HG03354 (cell line): Measurements from ENCODE around the gene SECISBP2.

Experiments
- ATAC-seq: cut with Tn5 transposase; IDR thresholded peaks from one replicate; pipeline ENCODE4 v1.9.1; 2021; ENCODE audit warnings: mild to moderate bottlenecking; ENCODE audit not compliant: unreplicated experiment, poor library complexity, severe bottlenecking

SECISBP2 gene

DNA sequence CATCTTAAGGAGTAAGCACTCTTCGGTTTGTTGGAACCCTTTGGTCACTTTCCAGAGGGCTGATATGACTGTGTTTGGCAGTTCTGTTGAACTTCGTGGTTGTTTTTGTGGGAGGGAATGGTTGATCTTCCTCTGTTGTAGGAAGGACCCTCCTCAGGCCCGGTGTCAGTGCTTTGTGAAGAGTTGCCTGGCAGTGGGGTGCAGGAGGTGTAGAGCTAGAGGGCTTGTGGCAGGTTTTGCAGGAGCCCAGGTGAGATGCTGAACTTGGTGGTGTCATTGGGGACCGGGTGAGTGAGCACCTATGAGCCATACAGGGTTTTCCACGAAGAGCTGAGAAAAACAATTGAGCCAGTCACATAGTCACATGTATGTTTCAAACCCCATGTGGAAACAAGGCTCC lies 27.2 kb downstream of the SECISBP2 start:
- no peak for ATAC-seq

DNA sequence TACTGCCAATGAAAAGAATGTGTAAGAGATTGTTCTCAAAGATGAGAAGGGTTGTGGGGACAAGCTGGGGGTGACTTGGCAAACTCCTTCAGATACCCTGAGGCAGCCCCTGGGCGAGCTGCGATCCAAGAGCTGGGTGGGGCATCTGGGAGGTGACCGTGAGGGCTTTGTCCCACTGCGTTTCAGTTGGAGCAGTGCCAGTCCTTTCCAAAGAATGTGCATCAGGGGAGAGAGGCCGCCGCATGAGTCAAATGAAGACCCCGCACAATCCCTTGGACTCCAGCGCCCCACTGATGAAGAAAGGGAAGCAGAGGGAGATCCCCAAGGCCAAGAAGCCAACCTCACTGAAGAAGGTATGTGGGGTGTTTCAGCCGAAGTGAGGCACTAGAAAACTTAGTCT lies 28.4 kb downstream of the SECISBP2 start:
- no peak for ATAC-seq

GRCh38 chr9:89347651-89348050 lies 29.4 kb downstream of the SECISBP2 start:
- no peak for ATAC-seq

DNA sequence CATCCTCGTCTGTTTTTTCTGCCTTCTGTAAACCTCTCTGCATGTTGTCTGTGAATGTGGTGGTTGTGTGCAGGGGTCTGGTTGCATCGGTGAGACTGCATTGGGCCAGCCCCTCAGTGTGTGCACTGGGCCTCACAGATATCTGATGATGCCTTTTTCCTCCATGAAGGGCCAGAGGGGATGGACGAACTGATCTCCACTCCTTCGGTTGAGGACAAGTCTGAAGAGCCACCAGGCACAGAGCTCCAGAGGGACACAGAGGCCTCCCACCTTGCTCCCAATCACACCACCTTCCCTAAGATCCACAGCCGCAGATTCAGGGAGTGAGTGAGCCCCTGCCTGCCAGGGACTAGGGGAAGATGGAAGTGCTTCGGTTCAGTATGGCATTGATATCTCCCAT lies 31.3 kb downstream of the SECISBP2 start:
- ATAC-seq, result no peak

DNA sequence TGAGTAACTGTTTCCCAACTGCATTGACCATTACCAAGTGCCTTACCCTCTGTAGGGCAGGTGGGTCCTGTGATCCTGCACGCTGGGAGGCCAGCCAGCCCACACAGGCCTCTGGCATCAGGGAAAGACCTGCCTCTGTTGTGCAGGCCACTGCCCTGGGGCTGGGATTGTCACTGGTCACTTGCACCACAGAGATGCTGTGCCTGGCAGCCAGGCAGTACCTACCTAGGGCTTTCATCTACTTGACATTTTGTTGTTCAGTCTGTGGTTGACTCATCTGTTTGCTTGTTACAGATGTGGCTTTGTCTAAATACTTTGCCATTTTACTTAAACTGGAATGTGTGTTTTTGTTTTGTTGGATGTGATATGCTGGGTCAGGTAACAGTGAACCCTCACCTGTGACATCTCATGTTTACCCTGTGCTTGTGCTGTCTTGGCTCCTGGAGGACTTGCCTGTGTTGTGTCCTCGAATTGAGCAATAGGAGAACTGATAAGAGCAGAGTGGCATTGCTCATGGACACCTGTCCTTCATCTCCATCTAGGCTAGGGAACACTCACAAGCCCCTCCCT lies 32.8 kb downstream of the SECISBP2 start:
- no peak for ATAC-seq

DNA sequence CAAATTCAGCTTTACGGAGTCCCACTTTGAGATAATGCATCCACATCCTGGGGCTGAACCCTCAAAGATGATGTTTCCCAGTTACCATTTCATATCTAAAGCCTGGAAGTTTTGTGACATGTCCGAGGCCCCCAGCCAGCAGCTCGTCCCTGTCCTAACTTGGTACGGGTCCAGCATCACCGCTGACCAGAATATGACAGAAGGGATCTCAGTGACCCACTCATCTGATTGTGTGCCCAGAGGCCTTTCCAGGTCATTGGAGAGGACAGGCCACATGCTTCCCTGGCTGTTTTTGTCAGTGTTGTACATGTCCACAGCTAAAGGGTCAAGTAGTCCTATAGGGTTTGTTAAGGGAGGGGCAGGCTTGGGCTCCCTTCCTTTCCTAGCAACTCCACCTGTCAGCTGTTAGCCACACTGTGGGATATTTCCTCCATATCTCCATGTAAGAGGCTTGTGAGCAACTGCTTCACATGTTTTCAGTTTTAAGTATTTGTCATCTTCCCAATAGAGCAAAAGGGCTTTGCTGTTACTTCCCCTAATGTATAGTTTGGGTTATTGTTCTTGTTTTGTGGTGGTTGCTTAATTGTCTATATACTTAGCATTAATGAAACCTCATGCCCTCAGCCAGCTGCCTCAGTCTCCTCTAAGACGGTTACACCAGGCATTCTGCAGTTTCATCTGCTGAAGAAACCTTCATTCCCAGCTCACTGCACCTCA lies 33.4 kb downstream of the SECISBP2 start:
- ATAC-seq, result no peak

- no peak for ATAC-seq
Observed at GRCh38 chr9:89352451-89352850, 34.2 kb downstream of the SECISBP2 start.

DNA sequence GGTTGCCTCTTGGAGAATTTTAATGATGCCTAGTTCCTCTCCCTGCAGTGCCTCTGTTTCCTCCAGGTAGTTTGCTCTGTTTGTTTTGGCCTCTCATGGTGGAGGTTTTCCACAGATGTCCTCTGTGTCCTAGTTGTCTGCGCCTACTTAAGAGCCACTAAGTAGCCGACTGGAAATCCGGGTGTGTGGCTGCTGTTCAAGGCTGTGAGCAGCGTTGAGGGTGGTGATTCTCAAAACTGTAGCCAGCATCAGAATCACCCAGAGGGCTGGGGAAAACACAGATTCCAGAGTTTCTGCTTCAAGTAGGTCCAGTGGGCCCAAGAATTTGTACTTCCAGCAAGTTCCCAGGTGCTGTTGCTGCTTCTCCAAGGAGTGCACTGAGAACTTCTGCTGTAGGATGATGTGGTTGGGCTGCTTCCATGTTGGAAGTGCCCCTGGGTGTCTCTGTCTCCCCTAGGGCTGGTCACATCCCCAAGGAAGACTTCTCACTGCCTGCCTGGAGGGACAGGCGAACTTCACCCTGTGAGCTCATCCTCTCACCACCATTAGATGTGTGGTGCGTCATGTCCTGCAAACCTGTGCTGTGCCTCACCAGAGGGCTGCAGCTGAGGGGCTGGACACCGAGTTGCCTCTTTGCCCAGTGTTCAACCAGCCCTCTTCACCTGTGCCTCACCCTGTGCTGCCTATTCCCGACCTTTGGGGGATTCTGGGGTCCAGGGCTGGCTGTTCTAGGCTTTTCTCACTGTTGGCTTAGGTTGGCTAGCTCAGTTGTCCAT lies 34.8 kb downstream of the SECISBP2 start:
- ATAC-seq, result no peak

DNA sequence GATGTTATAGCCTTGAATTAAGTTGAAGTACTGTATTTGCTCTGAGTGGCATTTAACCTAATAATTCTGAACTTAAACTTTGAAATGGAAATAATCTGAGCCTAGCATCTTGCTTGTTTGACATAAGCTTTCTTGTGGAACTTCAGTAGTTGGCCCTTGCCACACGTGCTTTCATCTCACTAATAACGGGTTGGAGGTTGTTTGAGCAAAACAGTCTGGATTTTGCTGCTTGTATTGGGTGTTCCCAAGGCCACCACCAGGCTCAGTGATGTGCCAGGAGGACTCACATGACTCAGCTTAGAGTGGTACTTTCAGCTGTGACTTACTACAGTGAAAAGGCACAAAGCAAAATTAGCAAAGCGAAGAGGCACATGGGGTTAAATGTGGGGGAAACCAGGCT lies 35.7 kb downstream of the SECISBP2 start:
- ATAC-seq, result no peak

GRCh38 chr9:89354471-89354870 lies 36.2 kb downstream of the SECISBP2 start:
- ATAC-seq, result no peak

DNA sequence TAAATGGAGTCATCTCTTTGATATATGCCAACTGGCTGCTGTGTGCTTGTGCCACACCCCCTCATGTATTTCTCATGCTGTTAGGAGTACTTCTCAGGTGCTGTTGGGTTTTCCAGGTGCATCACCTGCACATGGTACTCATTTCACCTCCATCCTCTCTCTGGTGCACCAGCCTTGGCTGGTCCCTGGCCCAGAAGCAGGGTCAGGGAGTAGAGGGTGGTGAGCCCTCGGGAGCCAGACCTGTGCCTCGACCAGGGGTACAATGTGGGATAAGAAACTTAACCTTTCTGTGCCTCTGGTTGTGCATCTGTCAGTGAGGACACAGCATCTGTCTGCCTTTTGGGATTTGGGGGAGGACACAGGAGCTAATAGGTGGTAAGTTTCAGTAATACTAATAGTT lies 38.5 kb downstream of the SECISBP2 start:
- no peak for ATAC-seq

DNA sequence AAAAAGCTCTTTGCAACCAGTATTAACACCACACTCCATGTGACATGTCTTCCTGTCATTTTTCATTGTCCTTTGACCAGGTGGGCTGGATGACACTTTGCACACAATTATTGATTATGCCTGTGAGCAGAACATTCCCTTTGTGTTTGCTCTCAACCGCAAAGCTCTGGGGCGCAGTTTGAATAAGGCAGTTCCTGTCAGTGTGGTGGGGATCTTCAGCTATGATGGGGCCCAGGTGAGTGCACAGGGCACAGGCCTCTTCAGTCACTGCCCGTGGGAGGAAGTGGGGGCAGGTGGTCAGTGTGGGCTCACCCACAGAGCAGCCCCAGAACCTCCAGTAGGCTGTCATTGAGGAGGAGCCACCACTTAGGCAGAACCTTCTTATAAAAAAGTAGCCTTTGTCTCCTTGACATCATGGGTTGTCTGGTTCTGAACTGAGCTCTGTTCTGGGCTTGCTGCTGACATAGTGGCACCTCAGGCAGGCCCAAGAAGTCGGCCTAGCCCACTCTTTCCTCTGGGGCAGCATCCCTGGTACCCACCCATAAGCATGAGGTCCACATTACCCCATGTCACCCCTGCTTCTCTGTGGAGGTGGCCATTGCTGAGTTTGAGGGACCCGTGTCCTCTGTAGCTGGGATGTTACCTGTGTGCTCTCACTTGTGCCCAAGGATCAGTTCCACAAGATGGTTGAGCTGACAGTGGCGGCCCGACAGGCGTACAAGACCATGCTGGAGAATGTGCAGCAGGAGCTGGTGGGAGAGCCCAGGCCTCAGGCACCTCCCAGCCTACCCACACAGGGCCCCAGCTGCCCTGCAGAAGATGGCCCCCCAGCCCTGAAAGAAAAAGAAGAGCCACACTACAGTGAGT lies 39.3 kb downstream of the SECISBP2 start:
- ATAC-seq, result no peak

DNA sequence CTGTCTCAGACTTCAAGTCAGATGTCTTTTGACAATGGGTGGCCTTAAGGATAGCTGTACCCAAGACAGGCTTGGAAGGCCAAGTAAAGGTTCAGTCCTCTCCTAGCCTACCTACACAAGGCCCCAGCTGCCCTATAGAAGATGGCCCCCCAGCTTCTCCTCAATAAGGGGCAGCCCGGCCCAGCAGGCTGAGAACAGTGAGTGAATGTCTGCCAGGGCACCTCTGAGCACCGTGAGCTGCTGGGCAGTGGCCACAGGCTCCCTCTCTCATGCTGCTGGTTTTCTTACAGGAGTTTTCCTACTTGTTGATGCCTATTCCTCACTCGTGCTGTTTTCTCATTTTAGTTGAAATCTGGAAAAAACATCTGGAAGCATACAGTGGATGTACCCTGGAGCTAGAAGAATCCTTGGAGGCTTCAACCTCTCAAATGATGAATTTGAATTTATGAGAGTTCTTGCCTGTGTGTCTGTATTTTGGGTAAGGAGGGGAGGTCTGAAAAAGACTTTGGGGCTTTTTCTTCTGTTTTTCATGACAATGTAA lies 40.1 kb downstream of the SECISBP2 start:
- ATAC-seq, result no peak

DNA sequence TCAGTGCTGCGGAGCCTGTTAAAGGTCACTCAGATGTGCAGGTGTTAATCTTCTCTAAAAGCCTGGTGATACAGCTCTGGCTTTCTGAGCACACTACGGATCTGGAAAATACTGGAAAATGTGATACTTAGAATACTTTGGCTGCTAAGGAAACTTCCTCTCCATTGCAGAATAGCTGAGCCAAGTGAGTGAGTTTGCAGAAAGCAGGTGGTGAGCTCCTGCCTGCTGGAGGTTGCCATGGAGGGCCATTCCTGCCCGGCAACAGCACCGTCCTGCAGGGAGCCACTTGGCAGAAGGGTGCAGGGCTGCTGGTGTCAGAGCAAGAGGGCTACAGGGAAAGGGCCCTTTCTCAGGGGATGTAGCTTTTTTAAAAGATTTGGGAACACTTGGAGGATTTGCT lies 40.7 kb downstream of the SECISBP2 start:
- no peak for ATAC-seq

DNA sequence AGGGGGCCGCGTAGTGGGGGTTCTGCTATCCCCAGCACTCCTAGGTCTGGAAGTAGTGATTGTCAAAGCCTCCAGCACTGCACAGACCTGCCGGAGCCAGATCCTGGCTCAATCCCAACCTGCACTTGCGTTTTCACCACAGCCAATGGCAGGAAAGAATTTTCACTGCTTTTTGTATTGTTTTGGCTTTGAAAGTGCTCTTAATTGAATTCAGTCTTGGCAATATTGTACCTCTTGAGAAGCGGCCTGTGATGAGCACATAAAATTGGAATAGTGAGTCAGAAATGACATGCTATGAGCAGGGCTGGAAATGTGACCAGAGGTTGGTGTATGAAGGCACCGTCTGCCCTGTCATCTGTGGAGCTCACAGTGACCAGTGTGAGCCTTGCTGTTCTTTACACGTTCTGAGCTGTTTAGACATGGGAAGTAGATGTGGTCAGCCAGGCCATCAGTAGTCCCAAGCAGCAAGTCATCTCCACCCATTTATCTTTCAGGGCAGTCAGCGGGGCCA lies 41.5 kb downstream of the SECISBP2 start:
- no peak for ATAC-seq

DNA sequence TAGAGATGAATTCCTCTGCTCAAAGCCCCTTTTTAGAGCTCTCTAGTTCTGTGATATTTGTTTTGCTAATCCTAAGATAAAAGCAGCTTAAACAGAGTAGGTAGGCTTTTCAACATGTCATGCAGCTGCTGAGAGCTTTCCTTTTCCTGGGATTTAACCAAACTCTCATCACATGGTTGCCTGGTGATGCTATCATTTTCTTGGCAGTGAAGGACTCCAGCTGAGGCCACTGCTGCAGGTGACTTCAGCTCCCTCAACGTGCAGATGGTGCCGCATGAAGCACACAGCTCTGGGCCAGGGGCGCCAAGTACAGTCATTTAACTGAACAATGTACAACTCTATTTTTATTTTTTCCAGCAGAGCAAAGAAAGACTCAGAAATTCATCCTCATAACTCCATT lies 42.2 kb downstream of the SECISBP2 start:
- ATAC-seq, result no peak

GRCh38 chr9:89361031-89361430 lies 42.7 kb downstream of the SECISBP2 start:
- no peak for ATAC-seq

DNA sequence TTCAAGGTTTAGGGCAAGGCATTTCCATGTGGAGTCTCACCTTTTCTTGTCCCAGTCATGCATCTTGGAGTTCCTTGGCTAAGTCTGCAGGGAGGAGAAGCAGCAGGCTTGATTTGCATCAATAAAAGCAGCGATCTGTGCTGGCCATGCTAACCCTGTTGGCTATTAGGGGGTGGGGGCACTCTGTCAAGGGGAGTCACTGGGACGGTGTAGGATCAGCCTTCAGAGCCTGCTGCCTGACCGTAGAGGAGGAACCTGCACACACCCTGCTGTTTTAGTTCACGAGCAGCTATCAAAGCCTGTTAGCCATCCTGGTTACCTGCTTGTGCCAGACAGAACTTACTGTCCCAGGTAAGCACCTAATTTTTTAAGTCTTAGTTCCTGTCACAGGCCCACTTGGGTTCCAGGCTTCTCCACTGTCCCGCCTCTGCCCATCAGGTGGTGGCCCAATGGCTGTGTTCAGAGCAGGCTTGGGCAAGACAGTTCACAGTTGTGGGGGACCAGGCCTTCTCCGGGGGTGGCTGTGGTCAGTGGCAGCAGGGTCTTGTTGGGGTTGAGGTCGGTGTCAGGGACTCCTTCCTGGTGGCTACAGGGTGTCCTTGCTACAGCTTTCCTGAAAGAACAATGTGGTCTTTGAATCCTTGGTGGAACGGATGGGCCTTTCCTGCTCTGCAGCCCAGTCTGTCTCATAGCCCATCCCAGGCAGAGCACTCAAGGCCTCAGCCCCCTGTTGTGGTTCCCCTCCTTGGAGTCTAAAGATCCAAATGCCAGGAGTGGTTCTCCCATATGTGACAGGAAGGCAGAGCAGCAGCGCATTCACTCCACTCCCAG lies 43.7 kb downstream of the SECISBP2 start:
- ATAC-seq, result no peak
